Stimulated activated CD4-positive, alpha-beta T cell treated with anti-CD3 and anti-CD28 coated beads, TNF-alpha, amount 100 ng/mL, for 4 hours (primary cell): ENCODE results near the gene STOX1.
A peak's percentile ranks its signal among the peaks of the same experiment; 100 is the strongest.
"Not testable (repeated sequence)": the region's sequence is repeated elsewhere in the genome, so short reads cannot be mapped to it uniquely, and the experiment has no call there.

Experiments used
- DNase-seq, 3 experiments: peaks; one replicate each; pipeline ENCODE4 v3.0.0-alpha.2; 2020; ENCODE audit warnings: low read depth in 3 of 3

STOX1 gene, protein sequence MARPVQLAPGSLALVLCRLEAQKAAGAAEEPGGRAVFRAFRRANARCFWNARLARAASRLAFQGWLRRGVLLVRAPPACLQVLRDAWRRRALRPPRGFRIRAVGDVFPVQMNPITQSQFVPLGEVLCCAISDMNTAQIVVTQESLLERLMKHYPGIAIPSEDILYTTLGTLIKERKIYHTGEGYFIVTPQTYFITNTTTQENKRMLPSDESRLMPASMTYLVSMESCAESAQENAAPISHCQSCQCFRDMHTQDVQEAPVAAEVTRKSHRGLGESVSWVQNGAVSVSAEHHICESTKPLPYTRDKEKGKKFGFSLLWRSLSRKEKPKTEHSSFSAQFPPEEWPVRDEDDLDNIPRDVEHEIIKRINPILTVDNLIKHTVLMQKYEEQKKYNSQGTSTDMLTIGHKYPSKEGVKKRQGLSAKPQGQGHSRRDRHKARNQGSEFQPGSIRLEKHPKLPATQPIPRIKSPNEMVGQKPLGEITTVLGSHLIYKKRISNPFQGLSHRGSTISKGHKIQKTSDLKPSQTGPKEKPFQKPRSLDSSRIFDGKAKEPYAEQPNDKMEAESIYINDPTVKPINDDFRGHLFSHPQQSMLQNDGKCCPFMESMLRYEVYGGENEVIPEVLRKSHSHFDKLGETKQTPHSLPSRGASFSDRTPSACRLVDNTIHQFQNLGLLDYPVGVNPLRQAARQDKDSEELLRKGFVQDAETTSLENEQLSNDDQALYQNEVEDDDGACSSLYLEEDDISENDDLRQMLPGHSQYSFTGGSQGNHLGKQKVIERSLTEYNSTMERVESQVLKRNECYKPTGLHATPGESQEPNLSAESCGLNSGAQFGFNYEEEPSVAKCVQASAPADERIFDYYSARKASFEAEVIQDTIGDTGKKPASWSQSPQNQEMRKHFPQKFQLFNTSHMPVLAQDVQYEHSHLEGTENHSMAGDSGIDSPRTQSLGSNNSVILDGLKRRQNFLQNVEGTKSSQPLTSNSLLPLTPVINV

DNA sequence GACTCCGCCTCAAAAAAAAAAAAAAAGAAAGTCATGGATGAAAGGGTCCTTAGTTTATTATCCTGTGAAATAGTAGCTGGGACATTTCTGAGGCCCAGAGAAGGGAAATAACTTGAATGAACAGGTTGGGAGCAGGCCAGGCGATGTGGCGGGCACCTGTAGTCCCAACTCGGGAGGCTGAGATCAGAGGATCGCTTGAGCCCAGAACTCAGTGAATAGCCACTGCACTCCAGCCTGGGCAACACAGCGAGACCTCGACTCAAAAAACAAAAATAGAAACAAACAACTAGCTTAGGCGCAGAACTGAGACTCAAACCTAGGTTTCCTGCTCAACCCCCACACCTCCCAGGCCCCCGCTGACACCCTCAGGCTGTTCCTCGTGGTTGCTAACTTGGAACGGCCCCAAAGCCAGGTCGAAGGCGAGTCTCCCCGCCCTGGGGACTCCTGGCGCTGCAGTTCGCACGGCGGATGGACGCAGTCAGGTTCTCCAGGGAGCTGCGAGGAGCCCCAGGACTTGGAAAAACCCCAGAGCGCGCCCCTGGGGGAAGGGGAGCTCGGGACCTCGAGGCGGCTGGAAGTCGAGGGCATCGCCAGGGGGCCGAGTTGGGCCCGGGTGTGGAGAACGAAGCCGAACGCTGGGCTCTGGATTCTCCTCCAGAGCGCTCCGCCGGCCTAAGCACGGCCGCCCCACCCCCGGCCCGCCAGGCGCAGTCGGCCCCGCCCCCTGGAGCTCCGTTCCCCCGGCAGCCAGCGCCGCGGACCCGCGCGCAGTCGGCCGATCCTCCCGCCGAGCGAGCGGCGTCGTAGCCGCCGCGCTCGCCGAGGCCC is at the start of gene STOX1:
TSS of gene STOX1 (plus strand) at position 768 of the 828 bp plus-strand sequence. CDS start 93 bp downstream, outside the sequence.
- peak; percentile 26 to 57 (median 45) for DNase-seq

DNA sequence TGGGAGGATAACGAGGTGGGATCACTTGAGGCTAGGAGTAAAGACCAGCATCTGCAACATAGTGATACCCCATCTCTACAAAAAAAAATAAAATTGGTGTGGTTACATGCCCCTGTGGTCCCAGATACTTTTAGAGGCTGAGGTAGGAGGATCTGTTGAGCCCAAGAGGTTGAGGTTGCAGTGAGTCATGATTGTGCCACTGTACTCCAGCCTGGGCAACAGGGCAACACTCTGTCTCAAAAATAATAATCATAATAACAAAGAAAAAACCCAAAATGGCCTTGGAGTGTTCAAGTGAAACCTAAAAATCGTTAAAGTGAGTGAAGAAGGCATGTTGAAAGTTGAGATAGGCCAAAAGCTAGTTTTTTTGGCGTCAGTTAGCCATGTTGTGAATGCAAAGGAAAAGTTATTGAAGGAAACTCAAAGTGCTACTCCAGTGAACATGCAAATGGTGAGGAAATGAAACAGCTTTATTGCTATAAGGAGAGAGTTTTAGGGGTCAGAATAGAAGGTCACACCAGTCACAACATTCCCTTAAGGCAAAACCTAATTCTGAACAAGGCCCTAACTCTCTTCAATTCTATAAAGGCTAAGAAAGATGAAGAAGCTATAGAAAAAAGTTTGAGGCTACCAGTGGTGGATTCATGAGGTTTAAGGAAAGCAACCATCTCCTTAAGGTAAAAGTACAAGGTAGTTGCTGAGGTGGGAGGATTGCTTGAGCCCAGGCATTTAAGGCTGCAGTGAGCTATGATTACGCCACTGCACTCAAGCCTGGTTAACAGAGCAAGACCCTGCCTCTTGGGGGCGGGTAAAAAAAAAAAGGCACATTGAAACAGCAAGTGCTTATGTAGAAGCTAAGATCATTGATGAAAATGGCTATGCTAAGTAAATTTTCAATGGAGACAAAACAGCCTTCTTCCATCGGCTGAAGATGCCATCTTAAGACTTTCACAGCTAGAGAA is 45.4 kb upstream of the STOX1 start:
- DNase-seq, result no peak

DNA sequence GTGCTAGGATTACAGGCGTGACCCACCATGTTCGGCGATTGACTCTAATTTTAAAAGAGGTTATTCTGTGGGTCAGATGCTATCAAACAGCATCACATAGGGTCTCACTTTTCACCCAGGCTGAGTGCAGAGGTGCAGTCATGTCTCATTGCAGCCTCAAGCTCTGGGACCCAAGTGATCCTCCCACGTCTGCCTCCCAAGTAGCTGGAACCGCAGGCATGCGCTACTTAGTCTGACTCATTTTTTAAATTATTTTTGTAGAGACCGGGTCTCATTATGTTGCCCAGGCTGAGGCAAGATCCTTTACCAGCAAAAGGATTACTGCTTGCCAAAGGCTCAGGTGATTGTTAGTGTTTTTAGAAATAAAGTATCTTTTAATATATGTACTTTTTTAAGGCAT is 42.9 kb upstream of the STOX1 start:
- no peak for DNase-seq

DNA sequence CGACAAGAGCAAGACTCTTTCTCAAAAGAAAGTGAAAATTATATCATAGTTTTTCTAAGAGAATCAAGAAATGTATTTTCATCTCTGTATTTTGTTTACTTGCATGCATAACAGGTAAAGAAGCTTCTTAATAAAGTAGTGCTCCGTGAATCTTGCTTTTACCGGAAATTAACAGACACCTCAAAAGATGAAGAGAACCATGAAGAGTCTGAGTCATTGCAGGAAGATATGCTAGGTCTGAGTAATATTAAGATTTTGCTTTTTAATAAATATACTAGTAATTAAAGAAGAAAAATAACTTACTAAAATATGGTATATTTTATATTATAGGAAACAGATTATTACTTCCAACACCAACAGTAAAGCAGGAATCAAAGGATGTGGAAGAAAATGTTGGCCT is 39.5 kb upstream of the STOX1 start:
- no peak for DNase-seq

DNA sequence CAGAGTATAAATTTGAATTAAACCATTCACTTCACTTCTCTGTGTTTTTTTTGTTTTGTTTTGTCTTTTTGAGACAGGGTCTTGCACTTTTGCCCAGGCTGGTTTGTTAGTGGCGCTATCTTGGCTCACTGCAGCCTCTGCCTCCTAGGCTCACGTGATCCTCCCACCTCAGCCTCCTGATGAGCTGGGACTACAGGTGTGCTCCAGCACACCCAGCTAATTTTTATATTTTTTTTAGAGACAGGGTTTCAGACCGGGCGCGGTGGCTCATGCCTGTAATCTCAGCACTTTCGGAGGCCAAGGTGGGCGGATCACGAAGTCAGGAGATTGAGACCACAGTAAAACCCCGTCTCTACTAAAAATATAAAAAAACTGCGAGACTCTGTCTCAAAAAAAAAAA is 36.9 kb upstream of the STOX1 start:
- DNase-seq, result no peak

DNA sequence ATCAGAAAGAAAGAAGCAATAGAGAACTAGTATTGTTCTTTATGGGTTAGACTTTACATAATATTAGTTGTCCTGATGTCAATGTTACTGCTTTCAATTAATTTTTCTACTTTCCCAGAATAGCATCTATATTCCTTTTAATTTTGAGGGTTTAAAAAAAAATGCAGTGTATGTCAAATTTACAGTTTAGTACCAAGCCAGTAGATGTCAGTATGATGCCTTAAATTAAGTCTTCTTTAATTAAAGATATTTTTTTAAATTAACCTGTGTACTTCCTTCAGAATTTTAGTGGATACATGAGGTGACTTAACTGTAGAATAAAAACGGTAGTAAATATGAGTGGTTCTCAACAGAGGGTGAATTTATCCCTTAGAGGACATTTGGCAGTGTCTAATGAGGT is 35.2 kb upstream of the STOX1 start:
- DNase-seq, result no peak

DNA sequence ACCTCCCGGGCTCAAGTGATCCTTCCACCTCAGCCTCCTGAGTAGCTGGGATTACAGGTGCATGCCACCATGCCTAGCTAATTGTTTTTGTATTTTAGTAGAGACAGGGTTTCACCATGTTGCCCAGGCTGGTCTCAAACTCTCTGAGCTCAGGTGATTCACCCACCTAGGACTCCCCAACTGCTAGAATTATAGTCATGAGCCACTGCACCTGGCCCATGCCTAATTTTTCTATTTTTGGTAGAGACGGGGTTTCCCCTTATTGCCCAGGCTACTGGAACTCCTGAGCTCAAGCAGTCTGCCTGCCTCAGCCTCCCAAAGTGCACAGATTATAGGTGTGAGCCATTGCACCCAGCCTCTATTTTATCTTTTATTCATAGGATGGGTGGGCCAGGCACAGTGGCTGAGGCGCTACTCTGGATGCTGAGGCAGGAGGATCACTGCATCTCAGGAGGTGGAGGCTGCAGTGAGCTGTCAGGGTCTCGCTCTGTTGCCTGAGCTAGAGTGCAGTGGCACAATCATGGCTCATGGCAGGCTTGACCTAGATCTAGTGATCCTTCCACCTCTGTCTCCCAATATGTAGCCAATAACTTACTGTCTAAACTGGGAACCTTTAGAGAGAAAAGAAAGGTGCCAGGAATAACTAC is 31.3 kb upstream of the STOX1 start:
- DNase-seq, result no peak

DNA sequence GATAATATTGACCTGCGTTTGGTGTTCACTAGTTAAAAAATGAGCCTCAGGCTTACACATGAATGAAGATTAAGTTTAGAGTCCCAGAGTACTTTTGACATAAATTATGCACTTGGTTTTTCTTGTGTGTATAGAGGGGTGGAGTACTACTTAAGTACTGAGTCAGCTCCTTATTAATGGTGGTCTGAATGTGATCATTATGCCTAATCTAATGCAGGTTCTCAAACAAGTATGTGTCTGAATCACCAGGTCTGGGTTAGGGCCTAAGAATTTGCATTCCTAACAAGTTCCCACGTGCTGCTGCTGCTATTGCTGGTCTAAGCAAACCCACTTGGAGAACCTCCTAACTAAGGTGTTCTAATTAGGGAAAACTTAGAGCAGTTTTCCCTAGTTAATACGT is 30.7 kb upstream of the STOX1 start:
- DNase-seq, result no peak

DNA sequence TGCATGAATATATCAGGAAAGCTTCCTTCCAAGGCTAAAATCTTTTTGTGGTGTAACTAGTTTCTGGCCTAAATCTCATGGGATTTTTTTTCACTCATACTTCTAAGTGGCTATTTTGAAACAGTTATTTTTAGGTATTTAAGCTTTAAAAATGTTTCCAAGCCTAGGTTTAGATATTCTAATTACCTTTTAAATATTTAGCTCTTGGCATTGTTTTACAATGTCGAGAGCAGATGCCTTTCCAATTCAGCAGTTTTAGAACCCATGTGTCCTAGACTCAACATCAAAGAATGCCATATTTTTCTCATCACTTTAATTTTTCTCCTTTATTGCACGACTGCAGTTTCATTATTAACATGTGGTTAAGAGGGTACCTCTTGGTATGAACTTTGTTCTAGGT is 27.1 kb upstream of the STOX1 start:
- DNase-seq, result no peak

DNA sequence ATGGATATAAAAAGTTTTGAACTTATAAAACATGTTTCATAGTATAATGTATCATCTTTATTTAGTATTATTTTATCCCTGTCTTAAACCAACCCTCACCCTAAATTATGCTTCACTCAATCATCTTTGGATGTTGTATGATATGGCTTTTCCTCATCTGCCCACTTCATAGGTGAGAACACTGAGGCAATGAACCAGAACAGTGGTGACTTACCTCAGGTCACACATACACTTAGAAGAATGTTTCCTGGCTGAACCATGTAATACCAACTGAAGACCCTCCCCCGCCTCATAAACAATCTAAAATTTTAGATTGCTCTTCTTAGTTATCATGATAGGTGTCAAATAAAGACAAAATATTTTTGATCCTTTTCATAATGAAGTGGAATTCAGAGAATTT is 22.6 kb upstream of the STOX1 start:
- no peak for DNase-seq

DNA sequence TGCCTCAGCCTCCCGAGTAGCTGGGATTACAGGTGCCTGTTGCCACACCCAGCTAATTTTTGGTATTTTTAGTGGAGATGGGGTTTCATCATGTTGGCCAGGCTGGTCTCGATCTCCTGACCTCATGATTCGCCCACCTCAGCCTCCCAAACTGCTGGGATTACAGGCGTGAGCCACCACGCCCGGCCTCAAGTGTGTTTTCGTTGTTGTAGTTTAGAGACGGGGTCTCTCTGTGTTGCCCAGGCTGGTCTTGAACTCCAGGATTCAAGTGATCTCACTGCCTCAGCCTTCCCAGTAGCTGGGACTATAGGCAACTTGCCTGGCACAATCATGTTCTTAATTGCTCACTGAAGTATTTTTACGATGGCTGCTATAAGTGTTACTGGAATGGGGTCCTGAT is 16.5 kb upstream of the STOX1 start:
- not testable (repeated sequence) for DNase-seq

DNA sequence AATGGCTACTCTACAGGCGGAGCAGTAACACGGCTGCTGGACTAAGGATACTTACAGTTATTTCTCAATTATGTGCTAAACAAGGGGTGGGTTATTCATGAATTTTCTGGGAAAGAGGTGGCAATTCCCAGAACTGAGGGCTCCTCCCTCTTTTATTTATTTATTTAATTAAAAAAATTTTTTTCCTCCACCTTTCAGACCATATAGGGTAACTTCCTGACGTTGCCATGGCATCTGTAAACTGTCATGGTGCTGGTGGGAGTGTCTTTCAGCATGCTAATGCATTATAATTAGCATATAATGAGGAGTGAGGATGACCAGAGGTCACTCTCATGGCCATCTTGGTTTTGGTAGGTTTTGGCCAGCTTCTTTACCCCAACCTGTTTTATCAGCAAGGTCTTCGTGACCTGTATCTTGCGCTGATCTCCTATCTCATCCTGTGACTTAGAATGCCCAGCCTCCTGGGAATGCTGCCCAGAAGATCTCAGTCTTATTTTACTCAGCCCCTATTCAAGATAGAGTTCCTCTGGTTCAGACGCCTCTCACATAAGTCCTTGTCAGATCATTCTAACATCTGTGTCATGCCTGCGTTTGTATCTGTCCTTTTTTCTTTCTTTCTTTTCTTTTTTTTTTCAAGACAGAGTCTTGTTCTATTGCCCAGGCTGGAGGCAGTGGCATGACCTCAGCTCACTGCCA is 15.9 kb upstream of the STOX1 start:
- DNase-seq, result no peak

DNA sequence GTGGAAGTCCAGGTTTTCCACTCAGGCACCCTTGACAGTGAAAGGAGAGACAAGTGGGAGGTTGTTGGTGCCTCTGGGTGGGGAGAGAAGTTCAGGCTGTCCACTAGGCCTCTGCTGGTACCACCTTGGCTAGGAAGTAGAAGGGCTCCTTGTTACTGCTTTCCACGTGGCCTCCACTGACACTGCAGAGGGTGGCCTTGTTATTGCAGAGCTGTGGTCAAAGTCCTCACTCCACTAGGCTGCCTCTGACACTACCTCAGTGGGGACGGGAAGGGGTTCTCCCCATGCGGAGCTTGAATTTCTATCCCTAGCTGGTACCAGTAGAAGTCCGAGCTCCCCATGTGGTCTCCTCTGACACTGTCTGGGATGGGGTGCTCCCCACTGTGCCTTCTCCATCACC is 14.9 kb upstream of the STOX1 start:
- no peak for DNase-seq

DNA sequence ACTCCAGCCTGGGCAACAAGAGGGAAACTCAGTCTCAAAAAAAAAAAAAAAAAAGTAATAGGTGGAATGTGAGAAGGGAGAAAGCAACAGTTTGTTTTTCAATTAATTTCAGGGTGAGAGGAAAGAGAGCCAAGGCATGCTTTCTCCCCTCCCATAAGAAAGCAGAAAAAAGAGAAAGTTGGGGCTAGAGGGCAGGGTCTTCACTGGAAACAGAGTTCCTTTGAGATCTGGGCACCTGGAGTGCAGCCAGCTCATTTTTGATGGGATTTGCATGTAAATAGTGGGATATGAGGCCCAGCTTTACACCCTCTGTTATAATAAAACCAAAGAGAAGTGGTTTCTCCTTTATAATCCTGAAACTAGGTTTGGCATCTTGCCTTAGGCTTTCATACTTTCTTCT is 13.8 kb upstream of the STOX1 start:
- DNase-seq, result no peak

DNA sequence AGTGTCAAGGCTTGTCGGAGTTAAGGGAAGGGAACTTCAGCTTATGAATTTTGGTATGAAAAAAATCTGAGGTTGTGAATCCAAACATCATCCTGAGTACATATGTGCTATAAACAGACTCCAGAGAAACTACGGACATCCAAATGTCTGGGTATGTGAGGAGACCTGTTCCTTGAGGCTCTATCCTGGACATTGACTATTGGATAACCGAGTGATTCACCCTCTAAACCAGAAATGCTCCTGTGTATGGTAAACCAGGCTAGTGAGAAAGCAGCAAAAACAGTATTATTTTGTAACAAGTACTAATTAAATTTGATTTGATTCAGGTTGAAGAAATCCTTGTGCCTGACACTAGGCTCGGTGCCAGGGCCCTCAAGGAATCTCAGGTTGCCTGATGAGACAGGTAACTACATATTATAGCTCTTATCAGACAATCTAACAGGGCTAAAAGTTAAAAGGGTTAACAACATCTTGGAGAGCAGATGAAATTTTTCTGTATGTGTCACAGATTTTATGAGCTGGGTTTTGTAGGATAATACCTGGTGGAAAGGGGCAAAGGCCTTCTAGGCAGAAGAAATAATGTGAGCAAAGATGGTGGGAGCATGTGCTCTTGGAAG is 10.4 kb upstream of the STOX1 start:
- DNase-seq, result no peak

DNA sequence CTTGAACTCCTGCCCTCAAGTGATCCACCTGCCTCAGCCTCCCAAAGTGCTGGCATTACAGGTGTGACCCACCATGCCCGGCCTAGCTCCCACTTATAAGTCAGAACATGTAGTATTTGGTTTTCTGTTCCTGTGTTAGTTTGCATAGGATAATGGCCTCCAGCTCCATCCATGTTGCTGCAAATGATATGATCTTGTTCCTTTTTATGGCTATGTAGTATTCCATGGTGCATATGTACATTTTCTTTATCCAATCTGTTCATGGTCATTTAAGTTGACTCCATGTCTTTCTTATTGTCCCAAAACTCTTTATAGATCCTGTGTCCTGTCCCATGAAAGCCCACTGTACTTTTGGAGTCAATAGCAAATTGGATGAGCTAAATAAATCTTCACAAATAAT is 7.0 kb upstream of the STOX1 start:
- DNase-seq, result not testable (repeated sequence)

DNA sequence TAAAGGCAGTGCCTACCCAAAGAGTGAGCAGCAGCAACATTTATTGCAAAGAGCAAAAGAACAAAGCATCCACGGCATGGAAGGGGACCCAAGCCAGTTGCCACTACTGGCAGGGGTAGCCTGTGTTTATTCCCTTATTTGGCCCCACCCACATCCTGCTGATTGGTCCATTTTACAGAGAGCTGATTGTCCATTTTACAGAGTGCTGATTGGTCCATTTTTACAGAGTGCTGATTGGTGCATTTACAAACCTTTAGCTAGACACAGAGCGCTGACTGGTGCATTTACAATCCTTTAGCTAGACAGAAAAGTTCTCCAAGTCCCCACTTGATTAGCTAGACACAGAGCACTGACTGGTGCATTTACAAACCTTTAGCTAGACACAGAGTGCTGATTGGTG is 4.7 kb upstream of the STOX1 start:
- not testable (repeated sequence) for DNase-seq

DNA sequence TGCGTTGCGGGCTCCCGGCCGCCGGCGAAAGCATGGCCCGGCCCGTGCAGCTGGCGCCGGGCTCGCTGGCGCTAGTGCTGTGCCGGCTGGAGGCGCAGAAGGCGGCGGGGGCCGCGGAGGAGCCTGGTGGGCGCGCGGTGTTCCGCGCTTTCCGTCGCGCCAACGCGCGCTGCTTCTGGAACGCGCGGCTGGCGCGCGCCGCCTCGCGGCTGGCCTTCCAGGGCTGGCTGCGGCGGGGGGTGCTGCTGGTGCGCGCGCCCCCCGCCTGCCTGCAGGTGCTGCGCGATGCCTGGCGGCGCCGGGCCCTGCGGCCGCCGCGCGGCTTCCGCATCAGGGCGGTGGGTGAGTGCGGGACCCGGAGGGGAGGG is 245 bp downstream of the STOX1 start:
- not testable (repeated sequence) for DNase-seq

DNA sequence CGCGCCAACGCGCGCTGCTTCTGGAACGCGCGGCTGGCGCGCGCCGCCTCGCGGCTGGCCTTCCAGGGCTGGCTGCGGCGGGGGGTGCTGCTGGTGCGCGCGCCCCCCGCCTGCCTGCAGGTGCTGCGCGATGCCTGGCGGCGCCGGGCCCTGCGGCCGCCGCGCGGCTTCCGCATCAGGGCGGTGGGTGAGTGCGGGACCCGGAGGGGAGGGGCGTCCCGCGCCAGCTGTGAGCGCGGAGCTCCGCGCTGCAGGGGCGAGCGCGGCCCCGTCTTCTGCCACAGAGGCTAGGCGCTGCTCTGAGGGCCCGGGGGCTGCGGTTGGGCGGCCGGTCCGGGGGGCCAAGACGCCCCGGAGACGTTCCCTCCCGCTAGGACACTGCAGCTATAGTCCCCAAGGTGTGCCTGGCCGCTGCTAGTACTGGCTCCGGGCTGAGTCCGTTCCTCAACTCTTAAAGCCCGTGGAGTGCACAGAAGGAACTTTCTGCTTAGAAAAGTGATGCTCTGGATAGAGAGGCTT is 811 bp downstream of the STOX1 start:
- DNase-seq, result peak in 1 of 3 experiments; percentile 9
